GM18873 (cell line): ENCODE results near the gene ABCD4.

Experiments used
- ATAC-seq: cut with Tn5 transposase; IDR thresholded peaks from one replicate; pipeline ENCODE4 v1.9.1; 2021; ENCODE audit warnings: mild to moderate bottlenecking, moderate library complexity, moderate number of reproducible peaks; ENCODE audit not compliant: unreplicated experiment, low FRiP score

The ABCD4 gene

GRCh38 chr14:74261288-74261687, 41.4 kb downstream of the ABCD4 start:
- no peak for ATAC-seq

GRCh38 chr14:74260525-74261233, 42.1 kb downstream of the ABCD4 start:
- no peak for ATAC-seq

- no peak for ATAC-seq
Measured at GRCh38 chr14:74259513-74259912, 43.2 kb downstream of the ABCD4 start.

- ATAC-seq: no peak
Measured at GRCh38 chr14:74258764-74259035, 44.0 kb downstream of the ABCD4 start.

GRCh38 chr14:74257941-74258763, 44.6 kb downstream of the ABCD4 start:
- ATAC-seq: no peak

- ATAC-seq: no peak
Measured at GRCh38 chr14:74257078-74257940, 45.4 kb downstream of the ABCD4 start.

GRCh38 chr14:74255281-74255680, 47.5 kb downstream of the ABCD4 start:
- ATAC-seq: no peak

GRCh38 chr14:74249433-74250375, 53.0 kb downstream of the ABCD4 start:
- ATAC-seq: no peak

GRCh38 chr14:74248017-74248416, 54.7 kb downstream of the ABCD4 start:
- ATAC-seq: no peak

- ATAC-seq: no peak
Measured at GRCh38 chr14:74246542-74246941, 56.2 kb downstream of the ABCD4 start.

- ATAC-seq: no peak
Measured at GRCh38 chr14:74245292-74245691, 57.4 kb downstream of the ABCD4 start.

- ATAC-seq: no peak
Measured at GRCh38 chr14:74244115-74244514, 58.6 kb downstream of the ABCD4 start.

- no peak for ATAC-seq
Measured at GRCh38 chr14:74243051-74243450, 59.7 kb downstream of the ABCD4 start.

- ATAC-seq: no peak
Measured at GRCh38 chr14:74242780-74243042, 60.0 kb downstream of the ABCD4 start.

- no peak for ATAC-seq
Measured at GRCh38 chr14:74242021-74242779, 60.5 kb downstream of the ABCD4 start.

- ATAC-seq: no peak
Measured at GRCh38 chr14:74241652-74242017, 61.1 kb downstream of the ABCD4 start.

GRCh38 chr14:74240794-74241651, 61.7 kb downstream of the ABCD4 start:
- ATAC-seq: no peak

GRCh38 chr14:74239848-74240793, 62.6 kb downstream of the ABCD4 start:
- ATAC-seq: no peak
